PFSK-1 (cell line): ENCODE results near the gene CD9.

Experiments
- FOXP2 ChIP-seq: optimal IDR thresholded peaks from 2 replicates; pipeline ENCODE3; 2011; ENCODE audit warnings: borderline replicate concordance, control low read depth, inconsistent platforms; ENCODE audit not compliant: insufficient read depth; ENCODE audit errors: extremely low read length, extremely low read depth
- POLR2AphosphoS5 ChIP-seq: IDR thresholded peaks from 2 replicates; pipeline ENCODE4 v1.6.1; 2012; ENCODE audit warnings: low read depth, mild to moderate bottlenecking, control low read depth, low read length, moderate library complexity
- REST ChIP-seq, 2 experiments: IDR thresholded peaks; 2 replicates each; pipeline versions ENCODE4 v1.6.1 to v1.8.0; 2011 to 2012; ENCODE audit warnings: low read depth in 2 of 2, low read length in 2 of 2, control low read depth in 1 of 2, inconsistent platforms in 1 of 2, mild to moderate bottlenecking in 1 of 2, moderate library complexity in 1 of 2; ENCODE audit not compliant: insufficient read depth in 1 of 2
- SIN3A ChIP-seq: IDR thresholded peaks from 2 replicates; pipeline ENCODE4 v1.6.1; 2012; ENCODE audit warnings: mild to moderate bottlenecking, low read length, moderate library complexity, borderline replicate concordance; ENCODE audit not compliant: insufficient read depth
- TAF1 ChIP-seq: IDR thresholded peaks from 2 replicates; pipeline ENCODE4 v1.6.1; 2012; ENCODE audit warnings: low read length, control low read depth, borderline replicate concordance; ENCODE audit not compliant: insufficient read depth

CD9 gene

GRCh38 chr12:6279256-6279628 lies 79.0 kb downstream of the CD9 start:
- TF ChIP-seq FOXP2 (no peak), TAF1 (no peak), REST (IDR thresholded peaks at IDR 0.05; ENCODE audit: insufficient read depth in 1 of 2, low read depth in 2 of 2, low read length in 2 of 2) (no peak), SIN3A (no peak), POLR2AphosphoS5 (no peak)

GRCh38 chr12:6279631-6280030 lies 79.4 kb downstream of the CD9 start:
- TF ChIP-seq TAF1 = no peak
- TF ChIP-seq REST (IDR thresholded peaks at IDR 0.05; ENCODE audit: insufficient read depth in 1 of 2, low read depth in 2 of 2, low read length in 2 of 2) = no peak
- no peak for TF ChIP-seq POLR2AphosphoS5
- no peak for TF ChIP-seq SIN3A
- no peak for TF ChIP-seq FOXP2

- TF ChIP-seq POLR2AphosphoS5 (no peak), FOXP2 (peak; percentile 16)
Observed at GRCh38 chr12:6280053-6280469, 79.9 kb downstream of the CD9 start.

GRCh38 chr12:6280672-6281071 lies 80.5 kb downstream of the CD9 start:
- TF ChIP-seq REST (IDR thresholded peaks at IDR 0.05; ENCODE audit: insufficient read depth in 1 of 2, low read depth in 2 of 2, low read length in 2 of 2) = no peak
- no peak for TF ChIP-seq SIN3A
- TF ChIP-seq FOXP2 = no peak
- no peak for TF ChIP-seq POLR2AphosphoS5
- no peak for TF ChIP-seq TAF1

- TF ChIP-seq SIN3A = no peak
- TF ChIP-seq TAF1 = no peak
- no peak for TF ChIP-seq REST (IDR thresholded peaks at IDR 0.05; ENCODE audit: insufficient read depth in 1 of 2, low read depth in 2 of 2, low read length in 2 of 2)
- TF ChIP-seq POLR2AphosphoS5 = no peak
- no peak for TF ChIP-seq FOXP2
Observed at GRCh38 chr12:6281081-6281809, 81.0 kb downstream of the CD9 start.
